HL-60 (cell line): Measurements from ENCODE around the gene AKAP7.

Experiments used
- DNase-seq, 2 experiments: peaks; one replicate each; pipeline ENCODE4 v3.0.0-alpha.2; 2010 to 2020; ENCODE audit warnings: low read depth in 1 of 2, low spot score in 1 of 2
- H3K27ac ChIP-seq: fragments of 250-450 bp; sonication (Bioruptor Pico); replicated peaks from 2 replicates; pipeline ENCODE4 v1.5.1; 2020; ENCODE audit warnings: mild to moderate bottlenecking, moderate library complexity
- H3K27me3 ChIP-seq: fragments of 250-450 bp; sonication (Bioruptor Pico); 2 replicates; pipeline ENCODE4 v1.5.1; 2021; ENCODE audit warnings: mild to moderate bottlenecking, moderate library complexity; ENCODE audit not compliant: insufficient read depth, poor library complexity, severe bottlenecking
- H3K4me3 ChIP-seq: replicated peaks from 2 replicates; pipeline ENCODE4 v1.5.1; 2011; ENCODE audit warnings: mild to moderate bottlenecking, control low read depth, low read length; ENCODE audit not compliant: insufficient read depth
- CTCF ChIP-seq: IDR thresholded peaks from one replicate; pipeline ENCODE4 v1.5.1; 2011; ENCODE audit warnings: low read length, control low read depth, inconsistent platforms; ENCODE audit not compliant: insufficient read depth
- GABPA ChIP-seq: IDR thresholded peaks from 2 replicates; pipeline ENCODE4 v1.6.1; 2012; ENCODE audit warnings: low read depth
- POLR2AphosphoS5 ChIP-seq: IDR thresholded peaks from 2 replicates; pipeline ENCODE4 v1.6.1; 2012; ENCODE audit warnings: low read depth
- REST ChIP-seq: IDR thresholded peaks from 2 replicates; pipeline ENCODE4 v1.6.1; 2012; ENCODE audit warnings: low read depth; ENCODE audit not compliant: insufficient replicate concordance
- SPI1 ChIP-seq: IDR thresholded peaks from 2 replicates; pipeline ENCODE4 v1.6.1; 2012; ENCODE audit warnings: low read depth, mild to moderate bottlenecking, borderline replicate concordance

The AKAP7 gene

GRCh38 chr6:131146865-131147264 lies 11.6 kb downstream of the AKAP7 start:
- H3K27me3 ChIP-seq: no peaks in the 10 kb centered on the region
- no peak for DNase-seq
- no peak overlapping the region for H3K27ac ChIP-seq
- H3K4me3 ChIP-seq: no peak overlapping the region
- TF ChIP-seq REST (no peak), SPI1 (no peak), GABPA (no peak), CTCF (no peak), POLR2AphosphoS5 (no peak)

GRCh38 chr6:131156411-131156810 lies 21.1 kb downstream of the AKAP7 start:
- DNase-seq: no peak
- Histone ChIP-seq H3K4me3 (no peak overlapping the region), H3K27me3 (no peaks in the 10 kb centered on the region), H3K27ac (no peak overlapping the region)
- TF ChIP-seq GABPA (no peak), REST (no peak), CTCF (no peak), POLR2AphosphoS5 (no peak), SPI1 (no peak)

GRCh38 chr6:131159578-131159977 lies 24.3 kb downstream of the AKAP7 start:
- Histone ChIP-seq H3K4me3 (no peak overlapping the region), H3K27me3 (no peaks in the 10 kb centered on the region), H3K27ac (no peak overlapping the region)
- TF ChIP-seq CTCF (no peak), REST (no peak), POLR2AphosphoS5 (no peak), SPI1 (no peak), GABPA (no peak)
- DNase-seq: no peak
